SK-N-SH (cell line): ENCODE data around the gene MRNIP. TPM values are rescaled to one million over a fixed set of nuclear protein-coding genes. Genes with fewer than 3 reads are reported as not detected.

Experiments used
- CTCF ChIA-PET: fragments of 300-600, 350-600 bp; formaldehyde crosslinking; extraction: SDS; loops from one replicate; lab custom pipeline; 2021; lab: Yijun Ruan, JAX
- POLR2A ChIA-PET: fragments of 350-600 bp; sonication (Branson Sonifier 250); formaldehyde crosslinking; extraction: SDS; loops from one replicate; lab custom pipeline; 2020; ENCODE audit warnings: antibody characterized with exemption, inconsistent platforms; lab: Yijun Ruan, JAX
- DNase-seq: peaks from one replicate; pipeline ENCODE4 v3.0.0; 2012
- H2AFZ ChIP-seq: fragments of 200-600 bp; sonication (generic); 2 replicates; pipeline ENCODE4 v1.8.1; 2016; ENCODE audit warnings: antibody characterized with exemption, mild to moderate bottlenecking, low read depth
- H3F3A ChIP-seq: fragments of 200-600 bp; sonication (generic); replicated peaks from 2 replicates; pipeline ENCODE3; 2016; ENCODE audit warnings: antibody characterized with exemption, mild to moderate bottlenecking; ENCODE audit not compliant: insufficient read depth
- H3K27ac ChIP-seq, 2 experiments: fragments of 200-500 bp in 1 of 2; fragments of 200-600 bp in 1 of 2; sonication (Bioruptor generic) in 1 of 2; sonication (generic), shearing (Covaris generic) in 1 of 2; 2 replicates each; pipeline versions ENCODE4 v1.5.1 to v1.6.1; 2014 to 2016; ENCODE audit warnings: low read depth in 2 of 2, inconsistent platforms in 1 of 2, low read length in 1 of 2, mild to moderate bottlenecking in 1 of 2, mixed read lengths in 1 of 2
- H3K27me3 ChIP-seq: fragments of 200-600 bp; sonication (generic), shearing (Covaris generic); 2 replicates; pipeline ENCODE4 v1.6.1; 2016; ENCODE audit warnings: mixed run types; ENCODE audit not compliant: insufficient read depth
- H3K36me3 ChIP-seq, 2 experiments: fragments of 200-500 bp in 1 of 2; fragments of 200-600 bp in 1 of 2; sonication (Bioruptor generic) in 1 of 2; sonication (generic) in 1 of 2; replicated peaks in 1 of 2; 2 replicates each; pipeline versions ENCODE3 to v1.5.1; 2014 to 2016; ENCODE audit warnings: low read length in 1 of 2, mild to moderate bottlenecking in 1 of 2; ENCODE audit not compliant: insufficient read depth in 2 of 2, control insufficient read depth in 1 of 2
- H3K4me1 ChIP-seq, 2 experiments: fragments of 200-500 bp in 1 of 2; fragments of 200-600 bp in 1 of 2; sonication (Bioruptor generic) in 1 of 2; sonication (generic), shearing (Covaris generic) in 1 of 2; 2 replicates each; pipeline versions ENCODE4 v1.5.1 to v1.6.1; 2014 to 2016; ENCODE audit warnings: low read depth in 1 of 2, low read length in 1 of 2, mixed run types in 1 of 2; ENCODE audit not compliant: insufficient read depth in 2 of 2, control insufficient read depth in 1 of 2
- H3K4me2 ChIP-seq: fragments of 200-600 bp; sonication (generic), shearing (Covaris generic); 2 replicates; pipeline ENCODE4 v1.6.1; 2017; ENCODE audit warnings: mixed run types
- H3K4me3 ChIP-seq, 2 experiments: fragments of 200-500 bp in 1 of 2; fragments of 200-600 bp in 1 of 2; sonication (Bioruptor generic) in 1 of 2; sonication (generic), shearing (Covaris generic) in 1 of 2; 2 replicates each; pipeline versions ENCODE4 v1.5.1 to v1.8.1; 2014 to 2016; ENCODE audit warnings: low read depth in 2 of 2, inconsistent platforms in 1 of 2, low read length in 1 of 2, mild to moderate bottlenecking in 1 of 2, mixed read lengths in 1 of 2, moderate library complexity in 1 of 2
- H3K79me2 ChIP-seq: fragments of 200-600 bp; sonication (generic); 2 replicates; pipeline ENCODE4 v1.8.1; 2017; ENCODE audit warnings: mild to moderate bottlenecking; ENCODE audit not compliant: insufficient read depth
- H3K9ac ChIP-seq: fragments of 200-600 bp; sonication (generic); 2 replicates; pipeline ENCODE4 v1.6.1; 2017; ENCODE audit warnings: mixed run types
- H3K9me2 ChIP-seq: fragments of 200-600 bp; sonication (generic); 2 replicates; pipeline ENCODE4 v1.6.1; 2017; ENCODE audit warnings: mixed run types
- H3K9me3 ChIP-seq: fragments of 200-600 bp; sonication (generic); 2 replicates; pipeline ENCODE4 v1.6.1; 2017; ENCODE audit warnings: mixed run types, mild to moderate bottlenecking, moderate library complexity
- H4K20me1 ChIP-seq: fragments of 200-600 bp; sonication (generic); 2 replicates; pipeline ENCODE4 v1.6.1; 2017; ENCODE audit warnings: mild to moderate bottlenecking, mixed run types; ENCODE audit not compliant: insufficient read depth
- CHD2 ChIP-seq: fragments of 150-350 bp; IDR thresholded peaks from 2 replicates; pipeline ENCODE4 v1.6.1; 2018; ENCODE audit warnings: low read length; ENCODE audit not compliant: partially characterized antibody
- ELF1 ChIP-seq: IDR thresholded peaks from 2 replicates; pipeline ENCODE4 v1.4.0; 2012
- EP300 ChIP-seq, 2 experiments: IDR thresholded peaks; 2 replicates each; pipeline versions ENCODE4 v1.4.0 to v1.6.1; 2012; ENCODE audit warnings: borderline replicate concordance in 1 of 2, low read depth in 1 of 2, low read length in 1 of 2
- EZH2phosphoT487 ChIP-seq: fragments of 200-600 bp; sonication (generic); IDR thresholded peaks from 2 replicates; pipeline ENCODE4 v1.6.1; 2017; ENCODE audit warnings: low read depth, mixed run types, mild to moderate bottlenecking, antibody characterized with exemption, moderate library complexity, borderline replicate concordance
- FOSL2 ChIP-seq: IDR thresholded peaks from 2 replicates; pipeline ENCODE4 v1.4.0; 2012; ENCODE audit warnings: low read depth, mild to moderate bottlenecking, moderate library complexity, borderline replicate concordance
- FOXJ3 ChIP-seq: sonication (generic); formaldehyde crosslinking; IDR thresholded peaks from 2 replicates; pipeline ENCODE4 v1.5.1; 2020; ENCODE audit warnings: mild to moderate bottlenecking, missing genetic modification reagents
- JUND ChIP-seq: IDR thresholded peaks from 2 replicates; pipeline ENCODE4 v1.4.0; 2012
- MEF2A ChIP-seq: IDR thresholded peaks from 2 replicates; pipeline ENCODE4 v1.4.0; 2012; ENCODE audit warnings: low read depth, borderline replicate concordance
- RCOR1 ChIP-seq: fragments of 150-350 bp; IDR thresholded peaks from 2 replicates; pipeline ENCODE4 v1.6.1; 2017; ENCODE audit warnings: antibody characterized with exemption, low read length
- RFX5 ChIP-seq: IDR thresholded peaks from 2 replicates; pipeline ENCODE4 v1.6.1; 2012; ENCODE audit warnings: mild to moderate bottlenecking, improper control_type of control experiment, low read length
- SIN3A ChIP-seq: IDR thresholded peaks from 2 replicates; pipeline ENCODE4 v1.6.1; 2012; ENCODE audit warnings: low read depth, mild to moderate bottlenecking, low read length, moderate library complexity, borderline replicate concordance
- SMC3 ChIP-seq: IDR thresholded peaks from 2 replicates; pipeline ENCODE4 v1.6.1; 2012; ENCODE audit warnings: low read depth, low read length, improper control_type of control experiment
- WGBS: methylation state at CpG from one replicate; pipeline ENCODE4 v1.1.6; 2017; ENCODE audit warnings: low lambda C conversion rate; 5-methylcytosine and 5-hydroxymethylcytosine counted together
- polyA plus RNA-seq, 3 experiments: library from polyadenylated mRNA; depleted of rRNA; stranded (reverse); fragments of >200 nt; gene quantifications; 2 replicates each; pipeline ENCODE4 v1.2.3, GENCODE V29; 2012
- TF ChIP-seq, protein P1 (sequence below): IDR thresholded peaks from 2 replicates; pipeline ENCODE4 v1.4.0; 2012; ENCODE audit warnings: low read depth
- TF ChIP-seq, protein P2 (sequence below): IDR thresholded peaks from 2 replicates; pipeline ENCODE4 v1.4.0; 2012; ENCODE audit warnings: low read depth, borderline replicate concordance
- TF ChIP-seq, protein P3 (sequence below): IDR thresholded peaks from 2 replicates; pipeline ENCODE4 v1.4.0; 2012; ENCODE audit warnings: low read depth, borderline replicate concordance

MRNIP gene
- polyA plus RNA-seq, 1 of the 3 experiments (the other 2 are of a cell fraction) = 32.8 TPM

DNA sequence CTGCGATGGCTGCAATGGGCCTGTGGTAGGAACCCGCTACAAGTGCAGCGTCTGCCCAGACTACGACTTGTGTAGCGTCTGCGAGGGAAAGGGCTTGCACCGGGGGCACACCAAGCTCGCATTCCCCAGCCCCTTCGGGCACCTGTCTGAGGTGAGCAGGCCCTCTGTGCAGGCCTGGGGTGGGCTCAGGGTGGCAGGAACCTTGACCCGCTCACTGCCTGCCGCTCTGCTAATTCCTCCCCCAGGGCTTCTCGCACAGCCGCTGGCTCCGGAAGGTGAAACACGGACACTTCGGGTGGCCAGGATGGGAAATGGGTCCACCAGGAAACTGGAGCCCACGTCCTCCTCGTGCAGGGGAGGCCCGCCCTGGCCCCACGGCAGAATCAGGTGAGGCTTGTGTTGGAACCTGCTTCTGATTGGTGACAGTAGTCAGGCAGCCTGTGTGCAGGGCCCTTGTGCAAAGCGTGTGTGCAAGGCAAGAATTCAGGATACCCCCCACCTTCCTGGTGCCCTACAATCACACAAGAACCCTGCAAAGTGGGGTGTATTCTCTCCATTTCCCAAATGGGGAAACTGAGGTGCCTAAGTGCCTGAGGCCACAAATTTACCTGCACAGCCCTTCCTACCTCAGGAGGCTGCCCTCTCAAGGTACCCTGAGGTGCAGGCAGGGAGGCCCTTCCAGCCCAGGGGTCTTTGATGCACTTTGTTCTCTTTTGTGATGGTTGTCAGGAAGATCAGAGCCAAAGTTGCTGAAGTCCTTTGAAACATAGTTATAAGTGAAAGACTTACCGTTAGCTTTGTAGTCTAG lies 34.5 kb downstream of the MRNIP start:
- H3K9ac ChIP-seq = no peak overlapping the region
- H3K9me2 ChIP-seq = no peaks in the 10 kb centered on the region
- H3K9me3 ChIP-seq = no peaks in the 10 kb centered on the region
- peaks cover 78% of the 10 kb centered on the region for H3K79me2 ChIP-seq
- DNase-seq = no peak
- H3F3A ChIP-seq = peaks cover 16% of the 10 kb centered on the region
- H3K4me2 ChIP-seq = peak overlapping the region; percentile 75; the same call in 1 of the 2 replicates
- H3K27ac ChIP-seq = no peak overlapping the region
- ChIA-PET POLR2A (no interaction called here), CTCF (no interaction called here)
- H3K27me3 ChIP-seq = no peaks in the 10 kb centered on the region
- no peak overlapping the region for H3K4me3 ChIP-seq
- no peak overlapping the region for H2AFZ ChIP-seq
- H4K20me1 ChIP-seq = peaks cover 75% of the 10 kb centered on the region
- TF ChIP-seq, protein P1, sequence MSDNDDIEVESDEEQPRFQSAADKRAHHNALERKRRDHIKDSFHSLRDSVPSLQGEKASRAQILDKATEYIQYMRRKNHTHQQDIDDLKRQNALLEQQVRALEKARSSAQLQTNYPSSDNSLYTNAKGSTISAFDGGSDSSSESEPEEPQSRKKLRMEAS = no peak
- TF ChIP-seq EP300 (IDR thresholded peaks at IDR 0.05; ENCODE audit: borderline replicate concordance in 1 of 2, low read depth in 1 of 2, low read length in 1 of 2) = no peak
- no peak for TF ChIP-seq CHD2
- TF ChIP-seq SIN3A = no peak
- no peak for TF ChIP-seq FOSL2
- no peak for TF ChIP-seq RCOR1
- no peak for TF ChIP-seq ELF1
- TF ChIP-seq MEF2A = no peak
- TF ChIP-seq JUND = no peak
- TF ChIP-seq EZH2phosphoT487 = no peak
- TF ChIP-seq FOXJ3 = no peak
- TF ChIP-seq RFX5 = no peak
- no peak for TF ChIP-seq SMC3
- TF ChIP-seq, protein P2, sequence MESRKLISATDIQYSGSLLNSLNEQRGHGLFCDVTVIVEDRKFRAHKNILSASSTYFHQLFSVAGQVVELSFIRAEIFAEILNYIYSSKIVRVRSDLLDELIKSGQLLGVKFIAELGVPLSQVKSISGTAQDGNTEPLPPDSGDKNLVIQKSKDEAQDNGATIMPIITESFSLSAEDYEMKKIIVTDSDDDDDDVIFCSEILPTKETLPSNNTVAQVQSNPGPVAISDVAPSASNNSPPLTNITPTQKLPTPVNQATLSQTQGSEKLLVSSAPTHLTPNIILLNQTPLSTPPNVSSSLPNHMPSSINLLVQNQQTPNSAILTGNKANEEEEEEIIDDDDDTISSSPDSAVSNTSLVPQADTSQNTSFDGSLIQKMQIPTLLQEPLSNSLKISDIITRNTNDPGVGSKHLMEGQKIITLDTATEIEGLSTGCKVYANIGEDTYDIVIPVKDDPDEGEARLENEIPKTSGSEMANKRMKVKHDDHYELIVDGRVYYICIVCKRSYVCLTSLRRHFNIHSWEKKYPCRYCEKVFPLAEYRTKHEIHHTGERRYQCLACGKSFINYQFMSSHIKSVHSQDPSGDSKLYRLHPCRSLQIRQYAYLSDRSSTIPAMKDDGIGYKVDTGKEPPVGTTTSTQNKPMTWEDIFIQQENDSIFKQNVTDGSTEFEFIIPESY = no peak
- TF ChIP-seq, protein P3, sequence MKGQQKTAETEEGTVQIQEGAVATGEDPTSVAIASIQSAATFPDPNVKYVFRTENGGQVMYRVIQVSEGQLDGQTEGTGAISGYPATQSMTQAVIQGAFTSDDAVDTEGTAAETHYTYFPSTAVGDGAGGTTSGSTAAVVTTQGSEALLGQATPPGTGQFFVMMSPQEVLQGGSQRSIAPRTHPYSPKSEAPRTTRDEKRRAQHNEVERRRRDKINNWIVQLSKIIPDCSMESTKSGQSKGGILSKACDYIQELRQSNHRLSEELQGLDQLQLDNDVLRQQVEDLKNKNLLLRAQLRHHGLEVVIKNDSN = no peak
- H3K4me1 ChIP-seq = peaks cover 22 to 27% of the 10 kb centered on the region in 2 experiments
- H3K36me3 ChIP-seq = peaks cover 52 to 59% of the 10 kb centered on the region in 2 experiments
- 85% methylated on average over 9 of the region's 22 CpGs for WGBS
